Activated CD8-positive, alpha-beta T cell treated with anti-CD3 and anti-CD28 coated beads, Interleukin-2, amount 10 ng/mL, durations not matched to agents 7 days and 5 days (primary cell): ENCODE data around the gene PDZK1IP1. TPM values are rescaled to one million over a fixed set of nuclear protein-coding genes. Genes with fewer than 3 reads are reported as not detected.
A peak's percentile ranks its signal among the peaks of the same experiment; 100 is the strongest.
"Not testable (repeated sequence)": the region's sequence is repeated elsewhere in the genome, so short reads cannot be mapped to it uniquely, and the experiment has no call there.

Experiments
- ATAC-seq: fragments of 150-1000 bp; cut with Tn5 transposase; one replicate; pipeline ENCODE4 v1.10.0; 2021; ENCODE audit warnings: moderate library complexity
- CTCF ChIA-PET: fragments of 350-600 bp; sonication (Branson Sonifier 250); formaldehyde crosslinking; loops from one replicate; lab custom pipeline; 2021; ENCODE audit warnings: antibody characterized with exemption; lab: Charles Lee
- POLR2A ChIA-PET: fragments of 350-600 bp; sonication (Branson Sonifier 250); formaldehyde crosslinking; loops from one replicate; lab custom pipeline; 2021; ENCODE audit warnings: antibody characterized with exemption; lab: Charles Lee
- DNase-seq: peaks from one replicate; pipeline ENCODE4 v3.0.0-alpha.2; 2020
- H3K27ac Mint-ChIP-seq: one replicate; pipeline ENCODE4 v1.8.0; 2021; ENCODE audit warnings: mild to moderate bottlenecking, mixed read lengths
- H3K27me3 Mint-ChIP-seq: one replicate; pipeline ENCODE4 v1.8.0; 2021; ENCODE audit warnings: low read depth, mixed read lengths
- H3K36me3 Mint-ChIP-seq: one replicate; pipeline ENCODE4 v1.8.0; 2021; ENCODE audit warnings: low read depth, mixed read lengths
- H3K4me1 Mint-ChIP-seq: one replicate; pipeline ENCODE4 v1.8.0; 2021; ENCODE audit warnings: low read depth, mixed read lengths
- H3K4me3 Mint-ChIP-seq: one replicate; pipeline ENCODE4 v1.8.0; 2021; ENCODE audit warnings: mild to moderate bottlenecking, mixed read lengths
- H3K9me3 Mint-ChIP-seq: one replicate; pipeline ENCODE4 v1.8.0; 2022; ENCODE audit warnings: mixed read lengths; ENCODE audit not compliant: insufficient read depth
- total RNA-seq, 2 experiments: library from RNA; stranded (reverse); gene quantifications; one replicate each; pipeline ENCODE4 v1.2.3, GENCODE V29; 2021

PDZK1IP1 gene
- total RNA-seq, 2 experiments from 2014 or later, result not detected

DNA sequence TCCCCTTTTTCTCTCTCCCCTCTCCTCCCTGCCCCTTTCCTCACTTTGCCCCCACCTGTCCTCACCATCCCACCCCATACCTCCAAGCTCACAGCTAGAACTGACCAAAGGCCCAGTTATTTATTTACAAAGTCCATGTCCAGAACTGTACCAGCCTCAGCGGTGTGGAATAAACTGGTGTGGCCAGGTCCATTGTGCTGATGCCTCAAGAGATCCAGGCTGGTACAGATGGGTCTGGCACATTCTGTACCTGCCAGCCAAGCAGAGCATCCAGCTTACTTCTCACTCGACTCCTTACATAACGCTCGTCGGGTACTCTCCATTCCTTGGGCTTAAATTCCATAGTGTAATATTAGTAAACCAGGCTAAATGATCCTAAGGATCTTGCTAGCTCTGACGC lies 11.8 kb downstream of the PDZK1IP1 start:
- no peak for ATAC-seq
- Mint-ChIP-seq H3K4me1 (peaks cover 8% of the 10 kb centered on the region), H3K27me3 (peaks cover 28% of the 10 kb centered on the region), H3K27ac (no peak overlapping the region), H3K36me3 (no peaks in the 10 kb centered on the region), H3K9me3 (no peaks in the 10 kb centered on the region), H3K4me3 (no peak overlapping the region)
- CTCF ChIA-PET, result interaction anchor here (2.5 to 5.4 kb wide), 5 partner anchors 11 to 259 kb away, joined by 9 to 59 read pairs (median 26); partner anchors contain the start of genes FOXD2, PDZK1IP1 and STIL
- POLR2A ChIA-PET, result no interaction called here
- DNase-seq, result peak; percentile 13

DNA sequence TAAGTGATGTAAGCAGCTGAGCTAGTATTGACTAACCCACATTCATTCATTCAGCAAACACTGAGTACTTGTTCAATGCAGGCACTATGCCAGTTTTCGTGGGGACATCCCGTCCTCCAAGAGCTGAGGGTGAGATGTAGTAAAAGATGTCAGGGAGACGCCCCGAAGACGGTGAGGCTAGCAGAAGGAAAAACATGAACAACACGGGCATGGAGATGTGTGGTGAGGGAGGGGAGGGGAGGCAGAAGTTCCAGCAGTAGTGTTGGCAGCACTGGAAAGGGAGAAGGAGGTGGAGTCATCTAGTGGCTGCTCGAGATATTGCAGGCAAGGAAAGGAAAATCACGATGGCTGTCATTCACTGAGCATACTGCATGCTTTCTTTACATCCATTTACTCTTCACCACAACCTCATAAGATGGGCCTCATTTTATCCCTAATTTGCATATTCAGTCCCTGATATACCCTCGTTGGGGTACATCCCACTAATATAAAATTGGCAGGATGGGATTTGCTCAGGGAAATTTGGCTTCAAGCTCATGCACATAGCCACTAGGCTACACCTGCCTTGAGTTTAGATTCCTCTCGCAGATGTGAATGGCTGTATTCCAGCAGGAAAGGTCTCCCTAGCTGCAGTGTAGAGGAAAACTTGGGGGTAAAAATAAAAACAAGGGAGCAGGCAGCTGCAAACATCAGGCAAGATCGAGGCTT lies 14.5 kb downstream of the PDZK1IP1 start:
- ChIA-PET CTCF (interaction anchor here (0.7 to 5.4 kb wide), 9 partner anchors 9 to 88 kb away, joined by 3 to 59 read pairs (median 3); no protein-coding TSS in a partner anchor), POLR2A (interaction anchor here (0.9 kb wide), 1 partner anchor 139 kb away, joined by 5 read pairs; the partner anchor contains the start of gene STIL)
- DNase-seq (peak; percentile 68), ATAC-seq (peak; percentile 59)
- H3K4me1 Mint-ChIP-seq, result peaks cover 8% of the 10 kb centered on the region
- H3K4me3 Mint-ChIP-seq, result no peak overlapping the region
- H3K9me3 Mint-ChIP-seq, result no peaks in the 10 kb centered on the region
- H3K27me3 Mint-ChIP-seq, result peaks cover 27% of the 10 kb centered on the region
- no peaks in the 10 kb centered on the region for H3K36me3 Mint-ChIP-seq
- no peak overlapping the region for H3K27ac Mint-ChIP-seq

DNA sequence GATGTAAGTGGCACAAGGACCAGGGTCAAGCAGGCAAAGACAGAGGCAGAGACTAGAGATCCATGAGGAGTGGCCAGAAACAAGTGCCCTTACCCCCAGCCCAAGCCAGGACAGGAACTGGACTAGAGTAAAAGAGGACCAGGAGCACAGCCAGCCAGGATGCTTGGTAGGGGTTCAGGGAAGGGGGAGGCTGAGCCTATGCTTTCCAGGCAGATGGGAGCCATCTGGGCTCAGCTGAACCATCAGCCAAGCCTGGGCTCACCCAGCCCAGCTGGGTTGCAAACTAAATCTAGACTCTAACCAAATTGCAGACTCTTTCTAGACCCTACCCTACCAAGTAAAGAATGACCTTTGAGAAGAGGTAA lies 15.2 kb downstream of the PDZK1IP1 start:
- Mint-ChIP-seq H3K9me3 (no peaks in the 10 kb centered on the region), H3K4me1 (peaks cover 7% of the 10 kb centered on the region), H3K27ac (no peak overlapping the region), H3K36me3 (no peaks in the 10 kb centered on the region), H3K4me3 (no peak overlapping the region), H3K27me3 (peaks cover 21% of the 10 kb centered on the region)
- ChIA-PET CTCF (interaction anchor here (0.8 to 2.2 kb wide), 4 partner anchors 10 to 88 kb away, joined by 3 to 7 read pairs (median 4); no protein-coding TSS in a partner anchor), POLR2A (interaction anchor here (0.9 kb wide), 1 partner anchor 139 kb away, joined by 5 read pairs; the partner anchor contains the start of gene STIL)
- no peak for DNase-seq
- no peak for ATAC-seq

DNA sequence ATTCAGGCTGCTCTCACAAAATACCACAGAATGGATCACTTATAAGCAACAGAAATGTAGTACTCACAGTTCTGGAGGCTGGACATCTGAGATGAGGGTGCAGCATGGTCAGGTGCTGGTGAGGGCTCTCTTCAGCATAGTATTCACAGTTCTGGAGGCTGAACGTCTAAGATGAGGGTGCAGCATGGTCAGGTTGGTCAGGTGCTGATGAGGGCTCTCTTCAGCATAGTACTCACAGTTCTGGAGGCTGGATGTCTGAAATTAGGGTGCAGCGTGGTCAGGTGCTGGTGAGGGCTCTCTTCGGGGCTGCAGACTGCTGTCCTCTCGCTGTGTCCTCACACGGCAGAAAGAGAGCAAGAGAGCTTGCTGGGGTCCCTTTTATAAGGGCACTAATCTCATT lies 17.1 kb downstream of the PDZK1IP1 start:
- Mint-ChIP-seq H3K27ac (no peak overlapping the region), H3K4me1 (no peaks in the 10 kb centered on the region), H3K36me3 (no peaks in the 10 kb centered on the region), H3K9me3 (no peaks in the 10 kb centered on the region), H3K27me3 (peaks cover 18% of the 10 kb centered on the region), H3K4me3 (no peak overlapping the region)
- DNase-seq, result no peak
- ATAC-seq, result no peak
- CTCF ChIA-PET, result no interaction called here
- POLR2A ChIA-PET, result no interaction called here

DNA sequence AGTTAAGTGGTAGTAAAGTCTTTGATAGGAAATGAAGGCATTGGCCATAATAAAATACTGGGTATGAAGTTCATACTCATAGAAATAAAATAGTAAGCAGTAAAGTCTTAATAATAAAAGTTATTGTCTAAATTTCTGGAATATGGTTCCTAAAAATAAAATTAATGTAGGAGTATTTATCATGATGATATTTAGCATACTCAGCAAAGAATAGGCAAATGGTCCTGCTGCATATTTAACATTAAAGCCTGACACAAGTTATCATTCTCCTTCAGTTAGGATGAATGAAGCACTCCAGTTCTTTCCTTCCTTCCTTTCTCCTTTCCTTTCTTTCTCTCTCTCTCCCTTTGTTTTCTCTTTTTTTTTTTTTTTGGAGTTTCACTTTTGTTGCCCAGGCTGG lies 25.3 kb downstream of the PDZK1IP1 start:
- H3K4me1 Mint-ChIP-seq, result no peaks in the 10 kb centered on the region
- no peak overlapping the region for H3K4me3 Mint-ChIP-seq
- H3K9me3 Mint-ChIP-seq, result no peaks in the 10 kb centered on the region
- ATAC-seq, result no peak
- DNase-seq, result no peak
- POLR2A ChIA-PET, result no interaction called here
- CTCF ChIA-PET, result interaction anchor here (1.5 kb wide), 1 partner anchor 11 kb away, joined by 3 read pairs; no protein-coding TSS in a partner anchor
- H3K27ac Mint-ChIP-seq, result no peak overlapping the region
- H3K27me3 Mint-ChIP-seq, result peaks cover 23% of the 10 kb centered on the region
- no peaks in the 10 kb centered on the region for H3K36me3 Mint-ChIP-seq

DNA sequence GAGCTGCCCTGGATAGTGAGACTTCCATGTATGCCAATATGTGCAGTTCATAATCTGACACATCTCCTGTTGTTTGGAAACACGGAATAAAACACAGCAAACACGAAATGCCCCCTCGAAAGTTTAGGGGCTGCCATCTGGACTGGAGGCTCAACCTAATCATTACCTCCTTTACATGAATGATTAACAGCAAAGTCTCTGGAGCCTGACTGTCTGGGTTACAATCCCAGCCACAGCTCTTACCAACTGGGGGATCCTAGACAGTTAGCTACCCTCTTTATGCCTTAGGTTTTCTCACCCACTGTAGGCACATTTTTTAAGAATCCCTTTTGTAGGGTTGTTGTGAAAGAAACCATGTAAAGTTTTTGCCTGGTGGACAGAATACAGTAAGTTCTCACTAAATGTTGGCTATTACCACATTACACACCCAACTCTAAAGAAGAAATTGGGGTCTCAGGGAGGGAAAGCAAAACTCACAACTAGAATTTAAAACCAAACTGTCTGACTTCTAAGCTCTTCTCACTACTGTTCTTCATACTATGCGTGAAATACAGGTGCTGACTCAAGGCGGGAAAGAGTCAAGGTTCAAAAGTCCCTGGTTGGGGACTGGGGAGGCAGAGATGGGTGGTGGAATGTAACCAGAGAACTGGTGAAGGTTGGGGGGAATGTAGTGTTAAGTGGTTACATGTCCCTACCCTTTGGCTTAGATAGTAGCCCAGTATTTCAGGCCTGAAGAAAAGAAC lies 28.4 kb downstream of the PDZK1IP1 start:
- Mint-ChIP-seq H3K9me3 (no peaks in the 10 kb centered on the region), H3K27me3 (peaks cover 17% of the 10 kb centered on the region), H3K4me1 (no peaks in the 10 kb centered on the region), H3K4me3 (no peak overlapping the region), H3K27ac (no peak overlapping the region), H3K36me3 (no peaks in the 10 kb centered on the region)
- DNase-seq (no peak), ATAC-seq (no peak)
- CTCF ChIA-PET, result interaction anchor here (0.7 kb wide), 1 partner anchor 17 kb away, joined by 3 read pairs; no protein-coding TSS in a partner anchor
- POLR2A ChIA-PET, result no interaction called here

- H3K27me3 Mint-ChIP-seq, result peaks cover 17% of the 10 kb centered on the region
- POLR2A ChIA-PET, result no interaction called here
- H3K27ac Mint-ChIP-seq, result no peak overlapping the region
- ATAC-seq (no peak), DNase-seq (no peak)
- H3K36me3 Mint-ChIP-seq, result no peaks in the 10 kb centered on the region
- no peak overlapping the region for H3K4me3 Mint-ChIP-seq
- no peaks in the 10 kb centered on the region for H3K4me1 Mint-ChIP-seq
- CTCF ChIA-PET, result no interaction called here
- H3K9me3 Mint-ChIP-seq, result no peaks in the 10 kb centered on the region
Observed at GRCh38 chr1:47160716-47161115, 29.1 kb downstream of the PDZK1IP1 start.

GRCh38 chr1:47157957-47158356 lies 31.9 kb downstream of the PDZK1IP1 start:
- POLR2A ChIA-PET, H3K4me1 Mint-ChIP-seq, H3K36me3 Mint-ChIP-seq, DNase-seq, CTCF ChIA-PET, H3K4me3 Mint-ChIP-seq, ATAC-seq, H3K27ac Mint-ChIP-seq, H3K9me3 Mint-ChIP-seq: not testable (repeated sequence)
- H3K27me3 Mint-ChIP-seq, result peaks cover 22% of the 10 kb centered on the region

- POLR2A ChIA-PET, DNase-seq, H3K9me3 Mint-ChIP-seq, H3K36me3 Mint-ChIP-seq, H3K4me1 Mint-ChIP-seq, H3K27ac Mint-ChIP-seq, ATAC-seq, CTCF ChIA-PET, H3K4me3 Mint-ChIP-seq: not testable (repeated sequence)
- H3K27me3 Mint-ChIP-seq, result peaks cover 17% of the 10 kb centered on the region
Observed at GRCh38 chr1:47156457-47156856, 33.4 kb downstream of the PDZK1IP1 start.

GRCh38 chr1:47149162-47149561 lies 40.7 kb downstream of the PDZK1IP1 start:
- DNase-seq, H3K36me3 Mint-ChIP-seq, ATAC-seq, H3K27ac Mint-ChIP-seq, H3K4me1 Mint-ChIP-seq, CTCF ChIA-PET, POLR2A ChIA-PET, H3K4me3 Mint-ChIP-seq, H3K9me3 Mint-ChIP-seq: not testable (repeated sequence)
- H3K27me3 Mint-ChIP-seq, result peaks cover 10% of the 10 kb centered on the region

DNA sequence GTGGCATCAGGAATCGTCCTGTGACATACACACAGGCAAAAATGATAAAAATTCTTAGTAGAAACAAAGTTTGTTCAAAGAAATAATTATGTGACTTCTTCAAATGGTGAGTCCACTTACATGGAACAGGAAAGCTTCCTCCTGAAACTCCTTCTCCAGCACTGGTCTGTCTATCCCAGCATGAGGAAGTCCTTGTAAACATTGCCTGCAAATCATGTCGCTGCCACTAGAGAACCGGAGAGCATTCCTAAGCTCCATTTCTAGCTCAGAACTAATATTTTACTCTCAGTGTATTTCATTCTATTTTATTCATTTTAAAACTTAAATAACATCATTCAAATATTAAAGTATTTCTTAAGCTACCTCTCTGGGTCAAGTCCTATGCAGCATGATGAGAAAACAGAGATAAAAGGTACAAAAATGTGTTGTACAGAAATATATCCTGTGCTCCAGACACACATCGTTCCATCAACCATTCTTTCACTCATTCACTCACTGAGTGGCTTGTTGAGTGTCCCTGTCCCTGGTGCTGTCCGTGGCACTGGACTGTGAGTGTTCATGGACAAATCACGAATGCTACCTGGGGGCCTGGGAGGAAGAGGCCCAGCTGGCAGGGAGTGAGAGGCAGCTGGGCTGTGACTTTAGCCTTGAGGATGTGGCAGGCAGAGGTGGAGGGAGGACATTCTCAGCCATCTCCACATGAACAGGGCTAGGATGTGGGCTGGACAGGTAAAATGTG lies 42.6 kb downstream of the PDZK1IP1 start:
- Mint-ChIP-seq H3K27ac (no peak overlapping the region), H3K4me3 (no peak overlapping the region), H3K9me3 (no peaks in the 10 kb centered on the region), H3K4me1 (no peaks in the 10 kb centered on the region), H3K36me3 (no peaks in the 10 kb centered on the region), H3K27me3 (peaks cover 9% of the 10 kb centered on the region)
- ATAC-seq (no peak), DNase-seq (no peak)
- ChIA-PET POLR2A (no interaction called here), CTCF (no interaction called here)
